KOPT-K1 (cell line): ENCODE data around the gene PEDS1.
"Not testable (repeated sequence)": the region's sequence is repeated elsewhere in the genome, so short reads cannot be mapped to it uniquely, and the experiment has no call there.

Experiments used
- H3K27ac ChIP-seq: fragments of 200-600 bp; sonication (generic); 2 replicates; pipeline ENCODE4 v1.5.1; 2016; ENCODE audit warnings: antibody characterized with exemption, mild to moderate bottlenecking, low read depth, low read length; ENCODE audit not compliant: poor library complexity, severe bottlenecking
- H3K36me3 ChIP-seq: fragments of 200-600 bp; sonication (generic); 2 replicates; pipeline ENCODE4 v1.5.1; 2017; ENCODE audit warnings: antibody characterized with exemption, mild to moderate bottlenecking, low read length, moderate library complexity; ENCODE audit not compliant: insufficient read depth
- H3K9me3 ChIP-seq: fragments of 200-600 bp; sonication (generic); 2 replicates; pipeline ENCODE4 v1.5.1; 2017; ENCODE audit warnings: antibody characterized with exemption, low read length, mild to moderate bottlenecking; ENCODE audit not compliant: insufficient read depth, poor library complexity, severe bottlenecking

The PEDS1 gene

GRCh38 chr20:50108556-50109235, 44.8 kb downstream of the PEDS1 start:
- Histone ChIP-seq H3K27ac (no peak overlapping the region), H3K36me3 (peaks cover 26% of the 10 kb centered on the region), H3K9me3 (no peaks in the 10 kb centered on the region)

GRCh38 chr20:50107796-50108331, 45.7 kb downstream of the PEDS1 start:
- H3K27ac ChIP-seq = no peak overlapping the region
- no peaks in the 10 kb centered on the region for H3K9me3 ChIP-seq
- peaks cover 29% of the 10 kb centered on the region for H3K36me3 ChIP-seq

- Histone ChIP-seq H3K27ac (no peak overlapping the region), H3K36me3 (peaks cover 34% of the 10 kb centered on the region), H3K9me3 (no peaks in the 10 kb centered on the region)
These were observed 46.4 kb downstream of the PEDS1 start for GRCh38 chr20:50107086-50107660.

GRCh38 chr20:50106669-50107068, 46.9 kb downstream of the PEDS1 start:
- H3K36me3 ChIP-seq = peaks cover 36% of the 10 kb centered on the region
- not testable (repeated sequence) for H3K27ac ChIP-seq, H3K9me3 ChIP-seq
